Activated CD8-positive, alpha-beta memory T cell treated with anti-CD3 and anti-CD28 coated beads, Interleukin-2, amount 50 U/mL, for 24 hours (primary cell): Measurements from ENCODE around the gene CST9.
"Not testable (repeated sequence)": the region's sequence is repeated elsewhere in the genome, so short reads cannot be mapped to it uniquely, and the experiment has no call there.

Source experiments
- DNase-seq: peaks from one replicate; pipeline ENCODE4 v3.0.0-alpha.2; 2020; ENCODE audit errors: extremely low read depth

The CST9 gene

GRCh38 chr20:23587631-23588030 lies 18.1 kb downstream of the CST9 start:
- DNase-seq, result no peak

- DNase-seq, result no peak
These were observed 18.8 kb downstream of the CST9 start for GRCh38 chr20:23586735-23587525.

- no peak for DNase-seq
These were observed 19.6 kb downstream of the CST9 start for GRCh38 chr20:23585808-23586734.

GRCh38 chr20:23585449-23585807 lies 20.3 kb downstream of the CST9 start:
- no peak for DNase-seq

- DNase-seq, result no peak
These were observed 21.1 kb downstream of the CST9 start for GRCh38 chr20:23584434-23585199.

GRCh38 chr20:23583526-23583925 lies 22.2 kb downstream of the CST9 start:
- no peak for DNase-seq

GRCh38 chr20:23582293-23582692 lies 23.4 kb downstream of the CST9 start:
- no peak for DNase-seq

- DNase-seq, result not testable (repeated sequence)
These were observed 23.9 kb downstream of the CST9 start for GRCh38 chr20:23581833-23582232.

- no peak for DNase-seq
These were observed 30.7 kb downstream of the CST9 start for GRCh38 chr20:23574977-23575376.

- DNase-seq, result no peak
These were observed 35.4 kb downstream of the CST9 start for GRCh38 chr20:23570178-23570760.

- DNase-seq, result no peak
These were observed 36.1 kb downstream of the CST9 start for GRCh38 chr20:23569570-23569969.

- DNase-seq, result no peak
These were observed 36.8 kb downstream of the CST9 start for GRCh38 chr20:23568971-23569330.

- DNase-seq, result no peak
These were observed 37.3 kb downstream of the CST9 start, which contains the start of gene CST9L for GRCh38 chr20:23568320-23568970. TSS of gene CST9L (minus strand) at chr20:23568484. CDS start at chr20:23568450, 34 bp downstream.

GRCh38 chr20:23566199-23566932 lies 39.4 kb downstream of the CST9 start:
- no peak for DNase-seq

- no peak for DNase-seq
These were observed 40.1 kb downstream of the CST9 start for GRCh38 chr20:23565503-23566045.

- DNase-seq, result no peak
These were observed 40.8 kb downstream of the CST9 start for GRCh38 chr20:23564927-23565326.

GRCh38 chr20:23562721-23563342 lies 42.9 kb downstream of the CST9 start:
- no peak for DNase-seq

GRCh38 chr20:23554401-23554800 lies 51.3 kb downstream of the CST9 start:
- DNase-seq, result no peak
